Fibroblast of peridontal ligament (primary cell): ENCODE results near the gene MYO6.

Source experiments
- DNase-seq: peaks from one replicate; pipeline ENCODE4 v3.0.0-alpha.2; 2010; ENCODE audit errors: extremely low read depth

Gene MYO6

DNA sequence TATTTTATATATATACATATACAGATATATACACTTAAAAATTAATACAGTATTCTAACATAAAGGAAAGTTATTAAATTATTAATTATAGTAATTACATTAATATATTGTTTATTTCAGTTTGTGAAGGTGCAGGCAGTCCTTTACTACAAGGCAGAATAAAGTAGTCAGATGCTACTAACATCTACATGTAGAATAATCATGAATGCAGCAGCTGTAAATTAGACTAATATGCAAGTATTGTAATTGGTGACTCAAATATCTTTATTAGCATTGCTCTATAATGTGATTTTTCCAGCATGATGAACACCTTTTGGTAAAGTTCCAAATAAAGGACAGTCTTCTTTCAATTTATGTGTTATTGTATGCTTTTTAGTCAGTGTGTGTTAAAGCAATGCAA is 17.3 kb downstream of the MYO6 start:
- no peak for DNase-seq

DNA sequence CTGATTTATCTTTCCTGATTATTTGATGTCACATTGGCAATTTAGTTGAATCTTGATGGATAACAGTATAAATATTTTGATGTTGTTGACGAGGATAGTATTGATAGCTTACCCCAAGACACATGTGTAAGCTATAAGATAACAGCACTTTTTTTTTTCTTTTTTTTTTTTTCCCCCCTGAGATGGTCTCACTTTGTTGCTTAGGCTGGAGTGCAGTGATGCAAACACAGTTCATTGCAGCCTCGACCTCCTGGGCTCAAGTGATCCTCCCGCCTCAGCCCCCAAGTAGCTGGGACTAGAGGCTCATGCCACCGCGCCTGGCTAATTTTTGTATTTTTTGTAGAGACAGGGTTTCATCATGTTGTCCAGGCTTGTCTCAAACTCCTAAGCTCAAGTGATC is 21.8 kb downstream of the MYO6 start:
- no peak for DNase-seq

DNA sequence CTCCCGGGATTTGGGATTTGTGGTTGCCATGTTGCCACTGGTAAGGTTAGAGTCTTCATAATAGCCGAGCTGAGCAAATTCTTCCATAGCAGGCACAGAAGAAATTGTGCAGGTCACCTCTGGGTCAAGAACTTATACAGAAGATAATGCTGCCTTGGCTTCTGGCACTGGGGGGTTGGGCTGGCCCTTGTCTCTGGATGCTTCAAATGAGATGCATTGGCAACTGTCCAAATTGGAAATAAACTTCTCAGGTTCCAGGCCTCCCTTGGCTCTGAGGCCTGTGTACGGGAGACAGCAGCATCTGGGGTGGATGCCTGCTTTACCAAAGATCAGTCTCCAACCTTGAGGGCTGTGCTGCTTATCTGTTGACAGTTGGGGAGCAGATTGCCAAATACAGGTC is 26.2 kb downstream of the MYO6 start:
- DNase-seq: no peak

DNA sequence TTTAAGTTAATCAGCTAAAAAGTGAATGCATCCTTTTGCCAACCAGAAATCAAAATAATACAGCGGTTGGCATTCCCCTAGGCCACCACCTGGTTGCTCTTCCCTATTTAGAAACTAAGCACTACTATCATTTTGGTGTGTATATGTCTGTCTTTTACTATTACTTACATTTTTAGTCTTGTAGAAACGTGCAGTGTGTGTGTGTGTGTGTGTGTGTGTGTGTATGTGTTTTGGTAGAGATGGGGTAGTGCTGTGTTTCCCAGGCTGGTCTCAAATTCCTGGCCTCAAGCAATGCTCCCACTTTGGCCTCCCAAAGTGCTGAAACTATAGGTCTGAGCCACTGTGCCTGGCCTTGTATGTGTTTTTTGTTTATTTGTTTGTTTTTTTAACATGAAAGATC is 27.4 kb downstream of the MYO6 start:
- no peak for DNase-seq

DNA sequence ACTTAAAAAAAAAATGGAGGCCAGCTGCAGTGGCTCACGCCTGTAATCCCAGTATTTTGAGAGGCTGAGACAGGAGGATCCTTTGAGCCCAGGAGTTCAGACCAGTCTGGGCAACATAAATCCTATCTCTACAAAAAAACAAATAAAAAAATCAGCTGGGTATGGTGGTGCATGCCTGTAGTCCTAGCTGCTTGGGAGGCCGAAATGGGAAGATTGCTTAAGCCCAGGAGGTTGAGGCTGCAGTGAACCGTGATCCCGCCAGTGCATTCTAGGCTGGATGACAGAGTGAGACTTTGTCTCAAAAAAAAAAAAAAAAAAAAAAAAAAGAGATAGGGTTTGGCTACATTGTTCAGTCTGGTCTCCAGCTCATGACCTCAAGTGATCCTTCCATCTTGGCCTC is 29.7 kb downstream of the MYO6 start:
- no peak for DNase-seq

DNA sequence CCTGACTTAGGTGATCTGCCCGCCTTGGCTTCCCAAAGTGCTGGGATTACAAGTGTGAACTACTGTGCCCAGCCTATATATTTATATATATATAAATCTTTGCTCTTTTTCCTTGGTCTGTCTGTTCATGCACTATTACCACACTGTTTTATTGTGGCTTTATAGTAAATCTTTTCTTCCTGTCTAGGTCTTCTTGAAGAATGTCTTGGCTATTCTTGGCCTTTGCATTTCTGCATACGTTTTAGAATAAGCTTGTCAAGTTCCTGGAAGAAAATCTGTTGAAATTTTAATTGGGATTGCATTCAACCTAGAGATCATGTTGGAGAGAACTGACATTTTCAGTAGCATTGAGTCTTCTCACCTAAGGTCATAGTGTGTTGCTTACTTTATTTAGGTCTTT is 37.1 kb downstream of the MYO6 start:
- no peak for DNase-seq

DNA sequence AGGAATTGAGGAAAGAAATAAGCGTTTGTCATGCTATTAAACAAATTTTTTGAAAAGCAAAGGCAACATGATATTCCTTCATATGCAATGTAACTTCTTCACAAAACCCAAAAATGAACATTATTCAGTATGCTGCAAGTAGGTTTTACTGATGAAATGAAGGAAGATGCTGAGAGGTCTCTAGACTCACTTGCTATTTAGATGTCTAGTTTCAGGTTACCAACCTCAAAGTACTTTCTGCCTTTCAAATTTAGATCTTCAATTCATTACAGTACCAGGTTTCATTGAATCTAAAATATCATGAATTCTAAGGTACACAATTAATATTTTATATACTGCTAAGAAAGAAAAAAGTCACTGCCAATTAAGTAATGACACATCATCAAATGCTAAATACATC is 39.9 kb downstream of the MYO6 start:
- DNase-seq: no peak

DNA sequence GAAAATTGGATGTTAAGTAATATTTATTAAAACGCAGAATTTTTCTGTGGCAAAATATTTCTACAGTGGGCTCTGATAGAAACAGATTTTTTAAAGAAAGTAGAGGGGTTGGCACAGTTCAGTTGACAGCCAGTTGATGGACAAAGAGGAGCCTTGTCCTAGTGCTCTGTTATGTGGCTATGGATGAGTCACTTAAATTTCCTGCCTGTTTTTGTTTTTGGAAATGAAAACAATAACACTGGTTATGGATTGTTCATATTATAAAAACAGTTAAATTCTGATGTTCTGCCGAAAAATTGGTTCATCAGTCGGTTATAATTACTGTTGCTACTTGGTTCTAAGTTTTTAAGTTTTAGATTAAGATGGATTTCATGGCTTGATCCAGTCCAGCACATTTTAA is 42.8 kb downstream of the MYO6 start:
- no peak for DNase-seq

DNA sequence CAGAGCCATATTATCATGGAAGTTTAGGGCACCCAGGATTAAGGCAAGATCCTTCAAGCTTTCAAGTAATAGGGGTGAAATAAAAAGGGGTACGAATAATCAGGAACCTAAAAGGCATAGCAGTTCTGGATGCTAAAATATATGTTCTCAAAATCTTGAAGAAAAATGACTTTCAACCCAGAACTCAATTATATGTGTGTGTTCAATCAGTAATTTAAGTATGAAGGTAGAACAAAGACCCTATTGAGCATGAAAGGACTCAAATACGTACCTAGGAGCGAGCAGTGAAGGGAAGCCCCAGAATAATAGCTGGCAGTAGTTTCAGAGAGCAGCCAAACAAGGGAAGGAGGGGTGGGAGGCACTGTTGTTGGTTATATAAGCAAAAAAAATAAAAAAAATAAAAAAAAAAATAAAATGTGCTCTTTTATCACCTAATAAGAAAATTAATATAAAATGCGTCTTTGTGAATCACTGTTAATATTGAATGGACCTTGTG is 45.4 kb downstream of the MYO6 start:
- DNase-seq: no peak

DNA sequence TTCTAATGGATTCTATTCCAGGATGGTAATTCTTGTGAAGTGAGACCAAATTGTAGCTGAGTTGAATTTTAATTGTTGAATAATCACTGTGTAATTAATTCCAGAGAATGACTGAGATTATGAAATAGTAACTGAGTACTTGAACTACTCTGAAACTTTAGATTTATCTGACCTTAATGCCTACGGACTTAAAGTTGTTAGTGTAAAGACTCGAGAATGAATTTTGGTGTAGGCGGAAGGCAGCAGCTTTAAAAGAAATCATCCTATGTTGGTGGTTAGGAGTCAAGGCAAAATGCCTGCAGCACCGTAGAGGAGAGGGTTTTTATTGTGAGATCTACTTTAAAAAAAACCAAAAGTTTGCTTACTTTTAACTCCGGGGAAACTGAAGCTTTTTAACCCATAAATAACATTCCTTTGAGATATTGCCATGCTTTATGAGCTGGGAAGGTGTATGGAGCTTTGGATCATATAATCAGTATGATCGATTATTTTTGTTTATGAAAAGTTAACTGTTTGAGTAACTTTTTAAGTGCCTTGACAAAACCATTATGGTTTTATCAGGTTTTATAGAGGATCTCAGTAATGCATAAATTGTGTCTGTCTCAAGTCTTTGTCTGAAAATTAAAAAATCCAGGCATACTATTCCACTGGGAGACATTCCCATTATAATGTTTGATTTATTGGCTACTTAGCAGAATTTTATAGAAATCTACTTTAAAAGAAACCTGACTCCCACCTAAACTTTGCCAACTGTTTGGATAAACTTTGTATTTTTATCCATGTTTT is 46.1 kb downstream of the MYO6 start:
- no peak for DNase-seq

DNA sequence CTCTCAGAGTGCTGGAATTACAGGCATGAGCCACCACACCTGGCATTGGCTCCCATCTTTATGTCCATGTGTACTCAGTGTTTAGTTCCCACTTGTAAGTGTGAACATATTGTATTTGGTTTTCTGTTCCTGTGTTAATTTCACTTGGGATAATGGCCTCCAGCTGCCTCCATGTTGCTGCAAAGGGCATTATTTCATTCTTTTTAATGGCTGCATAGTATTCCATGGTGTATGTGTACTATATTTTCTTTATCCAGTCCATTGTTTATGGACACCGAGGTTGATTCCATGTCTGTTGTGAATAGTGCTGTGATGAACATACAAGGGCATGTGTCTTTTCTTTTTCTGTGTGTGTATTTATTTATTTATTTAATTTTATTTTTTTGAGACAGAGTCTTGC is 47.7 kb downstream of the MYO6 start:
- no peak for DNase-seq

DNA sequence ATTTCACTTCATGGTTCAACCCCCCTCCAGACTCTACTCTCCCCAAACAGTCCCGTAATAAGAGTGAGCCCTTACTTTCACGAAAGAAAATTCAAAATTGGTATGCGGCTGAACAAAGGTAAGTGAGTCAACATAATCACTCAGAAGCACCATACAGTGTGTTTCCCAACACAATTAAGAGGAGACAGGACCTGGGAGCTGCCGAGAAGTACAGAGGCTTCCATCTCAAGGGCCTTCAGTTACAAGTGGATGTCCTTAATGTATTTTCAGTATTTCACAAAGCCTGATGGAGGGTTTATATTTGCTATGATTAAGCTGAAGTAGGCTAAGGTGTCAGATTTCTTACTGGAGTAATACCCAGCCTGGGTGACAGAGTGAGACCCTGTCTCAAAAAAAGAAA is 51.1 kb downstream of the MYO6 start:
- no peak for DNase-seq

DNA sequence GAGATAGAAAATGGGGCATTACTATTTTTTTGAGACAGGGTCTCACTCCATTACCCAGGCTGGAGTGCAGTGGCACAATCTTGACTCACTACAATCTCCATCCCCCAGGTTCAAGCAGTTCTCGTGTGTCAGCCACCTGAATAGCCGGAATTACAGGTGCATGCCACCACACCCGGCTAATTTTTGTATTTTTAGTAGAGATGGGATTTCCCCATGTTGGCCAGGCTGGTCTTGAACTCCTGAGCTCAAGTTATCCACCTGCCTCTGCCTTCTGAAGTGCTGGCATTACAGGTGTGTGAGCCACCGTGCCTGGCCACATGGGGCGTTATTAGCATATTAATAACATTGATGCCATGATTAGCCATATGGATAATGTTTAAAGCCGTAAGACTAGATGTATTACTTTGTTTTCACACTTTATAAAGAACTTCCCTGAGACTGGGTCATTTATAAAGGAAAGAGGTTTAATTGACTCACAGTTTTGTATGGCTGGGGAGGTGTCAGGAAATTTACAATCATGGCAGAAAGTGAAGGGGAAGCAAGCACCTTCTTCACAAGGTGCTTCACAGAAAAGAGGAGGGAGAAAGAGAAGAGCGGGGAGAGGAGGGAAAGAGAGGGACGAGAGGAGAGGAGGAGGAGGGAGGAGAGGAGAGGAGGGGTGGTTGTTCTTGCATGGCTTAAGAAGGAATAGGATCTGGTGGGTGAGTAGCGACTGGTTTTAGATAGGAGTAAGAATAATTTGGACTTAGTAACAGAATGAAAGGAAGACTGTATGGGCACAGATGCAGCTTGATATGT is 51.9 kb downstream of the MYO6 start:
- no peak for DNase-seq

DNA sequence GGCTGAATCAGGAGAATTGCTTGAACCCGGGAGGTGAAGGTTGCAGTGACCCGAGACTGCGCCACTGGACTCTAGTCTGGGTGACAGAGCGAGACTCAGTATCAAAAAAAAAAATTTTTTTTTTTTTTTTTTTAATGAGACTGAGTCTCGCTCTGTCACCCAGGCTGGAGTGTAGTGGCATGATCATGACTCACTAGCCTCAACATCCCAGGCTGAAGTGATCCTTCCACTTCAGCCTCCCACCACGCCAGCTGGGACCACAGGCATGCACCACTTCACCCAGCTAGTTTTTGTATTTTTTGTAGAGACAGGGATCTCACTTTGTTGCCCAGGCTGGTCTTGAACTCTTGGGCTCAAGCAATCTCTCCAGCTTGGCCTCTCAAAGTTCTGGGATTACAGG is 53.3 kb downstream of the MYO6 start:
- DNase-seq: no peak

DNA sequence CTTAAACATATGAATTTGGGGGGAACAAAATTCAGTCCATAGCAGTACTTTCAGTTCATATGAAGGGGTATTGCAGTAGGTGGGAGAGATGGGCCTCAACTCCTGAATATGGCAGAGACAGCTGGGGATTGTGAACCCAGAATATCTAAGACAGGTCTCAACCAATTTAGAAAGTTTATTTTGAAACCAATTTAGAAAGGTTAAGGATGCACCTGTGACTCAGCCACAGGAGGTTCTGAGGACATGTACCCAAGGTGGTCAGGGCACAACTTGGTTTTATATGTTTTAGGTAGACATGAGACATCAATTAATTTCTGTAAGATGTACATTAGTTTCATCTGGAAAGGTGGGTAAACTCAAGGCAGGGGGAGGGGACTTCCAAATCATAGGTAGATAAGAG is 59.5 kb downstream of the MYO6 start:
- no peak for DNase-seq

DNA sequence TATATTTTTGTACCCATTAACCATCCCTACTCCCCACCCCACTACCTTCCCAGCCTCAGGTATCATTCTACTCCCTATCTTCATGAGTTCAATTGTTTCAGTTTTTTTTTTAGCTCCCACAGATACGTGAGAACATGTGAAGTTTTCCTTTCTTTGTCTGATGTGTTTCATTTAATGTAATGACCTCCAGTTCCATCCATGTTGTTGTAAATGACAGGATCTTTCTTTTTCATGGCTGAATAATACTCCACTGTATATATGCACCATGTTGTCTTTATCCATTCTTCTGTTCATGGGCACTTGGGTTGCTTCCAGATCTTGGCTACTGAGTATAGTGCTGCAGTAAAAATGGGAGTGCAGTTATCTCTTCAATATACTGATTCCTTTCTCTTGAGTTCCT is 63.5 kb downstream of the MYO6 start:
- no peak for DNase-seq

DNA sequence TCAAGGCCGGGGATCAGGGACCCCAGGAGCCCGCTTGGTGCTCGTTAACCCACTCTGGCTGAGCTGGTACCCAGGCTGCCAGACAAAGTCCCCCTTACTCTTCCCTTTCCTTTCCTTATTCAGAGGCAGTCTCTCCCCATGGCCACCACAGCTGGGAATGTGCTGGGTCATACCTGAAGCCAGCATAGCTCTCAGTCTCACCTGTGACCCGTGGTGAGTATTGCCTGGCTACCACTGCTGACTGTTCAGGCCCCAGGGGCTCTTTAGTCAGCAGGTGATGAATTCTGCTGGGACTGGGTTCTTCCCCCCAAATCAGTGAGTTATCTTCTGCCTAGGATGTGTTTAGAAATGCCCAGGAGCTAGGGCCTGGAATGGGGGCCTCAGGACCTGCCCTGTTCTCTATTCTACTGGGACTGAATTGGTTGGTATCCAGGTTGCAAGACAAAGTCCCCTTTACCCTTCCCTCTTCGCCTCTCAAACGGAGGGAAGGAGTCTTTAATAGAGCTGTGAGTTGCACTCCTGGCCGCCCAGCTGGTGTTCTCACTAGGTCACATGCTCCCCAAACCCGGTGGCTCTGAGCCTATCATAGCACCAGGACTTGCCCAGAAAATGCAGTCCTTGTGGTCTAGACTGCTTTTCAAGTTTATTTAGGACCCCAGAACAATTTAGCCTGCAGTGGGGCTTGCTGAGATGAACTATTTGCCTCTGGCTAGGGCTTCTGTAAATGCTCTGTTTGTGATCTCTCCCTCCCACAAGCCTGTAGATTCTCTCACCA is 64.6 kb downstream of the MYO6 start:
- DNase-seq: no peak

DNA sequence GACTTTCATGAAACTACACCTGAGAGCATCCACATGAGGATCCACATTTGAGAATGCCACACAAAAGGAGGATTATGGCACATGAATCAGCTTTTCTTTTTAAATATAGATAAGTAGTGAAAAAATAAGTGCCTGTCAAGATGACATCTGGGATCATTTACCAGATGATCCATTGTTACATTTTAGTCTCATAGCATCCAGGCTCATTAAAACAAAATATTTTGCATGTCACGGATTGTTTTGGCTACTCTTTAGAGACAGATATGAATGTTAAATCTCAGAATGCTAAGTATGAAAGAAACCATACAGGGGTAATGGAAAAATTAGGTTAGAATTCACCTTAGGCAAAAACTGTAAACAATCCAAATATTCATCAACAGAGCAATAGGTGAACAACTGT is 66.7 kb downstream of the MYO6 start:
- no peak for DNase-seq

DNA sequence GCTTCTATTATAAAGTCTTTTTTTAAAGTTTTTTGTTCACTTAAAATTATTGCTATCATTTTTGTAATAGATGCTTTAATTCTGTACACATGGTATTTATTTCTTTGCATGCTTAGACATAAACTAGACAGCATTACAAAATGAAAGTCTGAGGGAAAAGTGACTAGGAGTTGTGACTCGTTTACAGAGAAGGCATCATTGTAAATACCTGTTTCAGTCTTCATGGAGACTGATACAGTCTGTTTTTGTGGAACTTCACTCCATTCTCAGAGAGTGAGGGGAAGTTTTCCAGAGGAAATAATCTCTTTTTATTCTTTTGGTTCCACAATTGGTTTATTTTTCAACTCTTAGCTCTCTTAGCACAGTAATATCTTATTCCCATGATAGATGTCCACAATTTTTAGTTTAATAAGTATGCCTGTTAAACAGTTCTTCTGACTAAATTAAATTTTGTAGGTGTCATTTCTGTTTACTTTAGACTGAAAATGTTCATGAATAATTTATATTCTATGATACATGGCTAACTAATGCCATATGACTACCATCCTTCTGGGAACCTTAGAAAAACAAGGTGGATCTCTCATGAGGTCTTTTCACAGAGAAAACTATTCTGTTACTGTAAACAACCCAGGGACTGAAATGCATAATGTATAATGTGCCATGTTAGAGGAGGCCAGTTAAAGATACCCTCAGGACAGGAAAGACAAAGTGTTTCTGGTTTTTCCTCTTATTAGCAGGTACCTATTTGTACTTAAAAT is 69.2 kb downstream of the MYO6 start:
- peak; percentile 25 for DNase-seq

DNA sequence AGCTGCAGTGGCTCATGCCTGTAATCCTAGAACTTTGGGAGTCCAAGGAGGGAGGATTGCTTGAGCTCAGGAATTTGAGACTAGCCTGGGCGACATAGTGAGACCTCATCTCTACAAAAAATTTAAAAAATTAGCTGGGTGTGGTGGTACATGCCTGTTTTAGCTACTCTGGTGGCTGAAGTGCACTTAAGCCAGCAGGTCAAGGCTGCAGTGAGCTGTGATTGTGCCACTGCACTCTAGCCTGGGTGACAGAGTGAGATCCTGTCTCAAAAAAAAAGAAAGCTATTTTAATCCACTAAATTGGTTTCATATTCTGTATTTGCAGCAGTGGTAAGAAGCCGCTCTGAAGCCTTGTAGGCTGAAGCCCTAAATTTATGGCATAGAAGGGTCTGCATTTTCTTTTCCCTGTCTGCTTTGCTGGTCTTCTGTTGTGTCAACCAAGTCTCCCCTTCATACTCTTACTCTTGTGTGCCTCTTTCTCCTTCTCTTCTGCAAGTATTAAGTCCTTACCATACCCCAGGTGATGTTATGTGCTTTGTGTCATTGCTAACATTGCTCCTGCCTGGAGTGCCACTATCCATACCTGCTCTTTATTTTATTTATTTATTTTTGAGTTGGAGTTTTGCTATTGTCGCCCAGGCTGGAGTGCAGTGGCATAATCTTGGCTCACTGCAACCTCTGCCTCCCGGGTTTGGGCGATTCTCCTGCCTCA is 70.9 kb downstream of the MYO6 start:
- DNase-seq: no peak

DNA sequence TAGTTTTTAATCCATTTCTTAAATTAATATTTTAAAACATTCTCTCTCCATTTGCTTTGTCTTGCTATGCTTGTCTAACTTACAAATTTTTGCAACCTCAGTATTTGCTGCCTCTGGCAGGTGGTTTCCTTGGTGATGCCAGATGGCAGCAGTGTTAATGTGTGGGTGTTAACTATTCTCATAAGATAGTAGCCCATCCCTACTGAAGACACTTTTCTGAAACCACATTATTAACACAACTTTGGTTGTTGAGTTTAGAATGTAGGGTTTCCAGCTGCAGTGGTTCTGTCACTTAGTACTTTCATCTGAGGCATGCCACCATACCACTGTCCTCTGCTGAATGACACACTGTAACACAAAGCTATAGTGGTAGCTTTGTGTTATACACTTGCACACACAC is 75.1 kb downstream of the MYO6 start:
- DNase-seq: no peak
